IMR-90 (cell line): ENCODE results near the gene ANKLE1. TPM values are rescaled to one million over a fixed set of nuclear protein-coding genes. Genes with fewer than 3 reads are reported as not detected.

Experiments
- ATAC-seq: fragments of 200-7000 bp; cut with Tn5 transposase; 2 replicates; pipeline ENCODE4 v1.9.1; 2020; ENCODE audit warnings: low read depth, mild to moderate bottlenecking, moderate library complexity
- BruUV-seq: library from RNA; stranded (reverse); fragments of 400-500 nt; replicated peaks from 2 replicates; lab custom pipeline; 2021; lab: Mats Ljungman, UMichigan
- CTCF ChIA-PET: fragments of 300-600 bp; formaldehyde crosslinking; extraction: SDS; loops from one replicate; lab custom pipeline; 2021; ENCODE audit warnings: antibody characterized with exemption; lab: Yijun Ruan, JAX
- POLR2A ChIA-PET: fragments of 300-600 bp; sonication (Branson Sonifier 250); formaldehyde crosslinking; loops from one replicate; lab custom pipeline; 2022; ENCODE audit warnings: antibody characterized with exemption; ENCODE audit not compliant: unreplicated experiment; lab: Charles Lee
- DNase-seq: peaks from one replicate; pipeline ENCODE4 v3.0.0; 2013
- H2AFZ ChIP-seq: replicated peaks from 2 replicates; pipeline ENCODE3; 2013; ENCODE audit warnings: low read length, mild to moderate bottlenecking; ENCODE audit not compliant: poor library complexity
- H2AK5ac ChIP-seq: 2 replicates; pipeline ENCODE4 v1.6.1; 2013; ENCODE audit warnings: low read depth, low read length, inconsistent platforms
- H2AK9ac ChIP-seq: replicated peaks from 2 replicates; pipeline ENCODE3; 2013; ENCODE audit warnings: mild to moderate bottlenecking, low read depth, low read length, moderate library complexity; ENCODE audit not compliant: poor library complexity
- H2BK120ac ChIP-seq: 2 replicates; pipeline ENCODE4 v1.6.1; 2013; ENCODE audit warnings: low read depth, low read length, inconsistent platforms
- H2BK15ac ChIP-seq: 3 replicates; pipeline ENCODE4 v1.6.1; 2013; ENCODE audit warnings: low read depth, low read length, inconsistent platforms
- H2BK20ac ChIP-seq: 2 replicates; pipeline ENCODE4 v1.6.1; 2013; ENCODE audit warnings: low read depth, mild to moderate bottlenecking, inconsistent platforms, low read length, moderate library complexity
- H2BK5ac ChIP-seq: 2 replicates; pipeline ENCODE4 v1.6.1; 2013; ENCODE audit warnings: mild to moderate bottlenecking, low read depth, low read length, inconsistent platforms; ENCODE audit not compliant: poor library complexity, severe bottlenecking
- H3K14ac ChIP-seq: replicated peaks from 2 replicates; pipeline ENCODE4 v1.6.1; 2013; ENCODE audit warnings: low read depth, low read length, inconsistent platforms
- H3K18ac ChIP-seq: 2 replicates; pipeline ENCODE4 v1.6.1; 2013; ENCODE audit warnings: low read depth, low read length, control low read depth
- H3K23ac ChIP-seq: 2 replicates; pipeline ENCODE4 v1.6.1; 2013; ENCODE audit warnings: low read depth, low read length, inconsistent platforms
- H3K27ac ChIP-seq: 2 replicates; pipeline ENCODE4 v1.5.1; 2013; ENCODE audit warnings: mild to moderate bottlenecking, control low read depth, low read length; ENCODE audit not compliant: insufficient read depth
- H3K27me3 ChIP-seq: 2 replicates; pipeline ENCODE4 v1.6.1; 2013; ENCODE audit warnings: low read length; ENCODE audit not compliant: control insufficient read depth, insufficient read depth
- H3K36me3 ChIP-seq: 2 replicates; pipeline ENCODE4 v1.6.1; 2013; ENCODE audit warnings: low read length, mixed read lengths; ENCODE audit not compliant: control insufficient read depth, insufficient read depth
- H3K4ac ChIP-seq: 2 replicates; pipeline ENCODE4 v1.6.1; 2013; ENCODE audit warnings: low read depth, low read length, inconsistent platforms
- H3K4me1 ChIP-seq: 2 replicates; pipeline ENCODE4 v1.6.1; 2013; ENCODE audit warnings: low read length, mixed read lengths; ENCODE audit not compliant: control insufficient read depth, insufficient read depth
- H3K4me2 ChIP-seq: 2 replicates; pipeline ENCODE4 v1.6.1; 2013; ENCODE audit warnings: low read depth, mild to moderate bottlenecking, control low read depth, low read length, moderate library complexity
- H3K4me3 ChIP-seq: 2 replicates; pipeline ENCODE4 v1.5.1; 2013; ENCODE audit warnings: low read depth, mild to moderate bottlenecking, control low read depth, low read length, moderate library complexity; ENCODE audit not compliant: insufficient read depth
- H3K56ac ChIP-seq: 2 replicates; pipeline ENCODE4 v1.6.1; 2013; ENCODE audit warnings: low read length, inconsistent platforms; ENCODE audit not compliant: insufficient read depth; ENCODE audit errors: extremely low read depth
- H3K79me1 ChIP-seq, 2 experiments: 2 replicates each; pipeline ENCODE4 v1.6.1; 2013; ENCODE audit warnings: low read length in 2 of 2, inconsistent platforms in 1 of 2, low read depth in 1 of 2
- H3K9ac ChIP-seq: 2 replicates; pipeline ENCODE4 v1.6.1; 2013; ENCODE audit warnings: low read depth, low read length, control low read depth
- H3K9me1 ChIP-seq: 2 replicates; pipeline ENCODE4 v1.6.1; 2013; ENCODE audit warnings: low read length, inconsistent platforms; ENCODE audit not compliant: insufficient read depth
- H3K9me3 ChIP-seq: 2 replicates; pipeline ENCODE4 v1.6.1; 2013; ENCODE audit warnings: low read length; ENCODE audit not compliant: control insufficient read depth, insufficient read depth
- H4K20me1 ChIP-seq: 2 replicates; pipeline ENCODE4 v1.6.1; 2013; ENCODE audit warnings: low read length, inconsistent platforms; ENCODE audit not compliant: insufficient read depth
- H4K5ac ChIP-seq: 2 replicates; pipeline ENCODE4 v1.6.1; 2013; ENCODE audit warnings: mild to moderate bottlenecking, low read depth, low read length, control low read depth
- H4K8ac ChIP-seq, 2 experiments: 2 replicates each; pipeline ENCODE4 v1.6.1; 2013; ENCODE audit warnings: low read depth in 2 of 2, low read length in 2 of 2, control low read depth in 1 of 2, inconsistent platforms in 1 of 2
- H4K91ac ChIP-seq: 2 replicates; pipeline ENCODE4 v1.6.1; 2013; ENCODE audit warnings: low read depth, low read length, inconsistent platforms; ENCODE audit not compliant: insufficient read depth
- CEBPB ChIP-seq: IDR thresholded peaks from 2 replicates; pipeline ENCODE4 v1.6.1; 2012; ENCODE audit warnings: low read depth, low read length, improper control_type of control experiment
- CHD1 ChIP-seq: IDR thresholded peaks from 2 replicates; pipeline ENCODE4 v1.6.1; 2012; ENCODE audit warnings: low read depth, low read length, improper control_type of control experiment
- FOS ChIP-seq: fragments of 150-350 bp; IDR thresholded peaks from 2 replicates; pipeline ENCODE4 v1.6.1; 2016; ENCODE audit warnings: low read depth, low read length
- MAZ ChIP-seq: IDR thresholded peaks from 2 replicates; pipeline ENCODE4 v1.6.1; 2012; ENCODE audit warnings: low read depth, mild to moderate bottlenecking, low read length, improper control_type of control experiment, moderate library complexity, borderline replicate concordance
- MXI1 ChIP-seq: IDR thresholded peaks from 2 replicates; pipeline ENCODE4 v1.6.1; 2012; ENCODE audit warnings: low read depth, mild to moderate bottlenecking, low read length, moderate library complexity, borderline replicate concordance
- NFE2L2 ChIP-seq: fragments of 150-350 bp; IDR thresholded peaks from 2 replicates; pipeline ENCODE4 v1.6.1; 2016; ENCODE audit warnings: low read depth, mild to moderate bottlenecking, low read length
- RCOR1 ChIP-seq: IDR thresholded peaks from 2 replicates; pipeline ENCODE4 v1.6.1; 2012; ENCODE audit warnings: mild to moderate bottlenecking, low read length, improper control_type of control experiment; ENCODE audit not compliant: insufficient replicate concordance
- RFX5 ChIP-seq: IDR thresholded peaks from 2 replicates; pipeline ENCODE4 v1.8.0; 2012; ENCODE audit warnings: low read depth, mild to moderate bottlenecking, low read length, moderate library complexity
- SMC3 ChIP-seq: fragments of 150-350 bp; IDR thresholded peaks from 2 replicates; pipeline ENCODE4 v1.6.1; 2016; ENCODE audit warnings: low read depth, mild to moderate bottlenecking, antibody characterized with exemption, low read length, moderate library complexity
- WGBS, 2 experiments: methylation state at CpG; one replicate each; pipeline versions ENCODE4 v1.1.5 to v1.1.7; 2013; ENCODE audit warnings: missing lambda C conversion rate in 2 of 2; ENCODE audit not compliant: insufficient read length in 1 of 2; ENCODE audit errors: extremely low coverage in 2 of 2; 5-methylcytosine and 5-hydroxymethylcytosine counted together
- dilution Hi-C: fragments of 300-500 bp; cut with HindIII; formaldehyde crosslinking; loops from one replicate; pipeline ENCODE4 v1.14.3; 2018; ENCODE audit warnings: low sequenced_read_pairs; ENCODE audit not compliant: unreplicated experiment
- in situ Hi-C: fragments of 300-500 bp; cut with MboI; formaldehyde crosslinking; loops from 3 replicates; pipeline ENCODE4 v1.14.3; 2019; ENCODE audit warnings: low sequenced_read_pairs, inconsistent platforms, mixed read lengths
- intact Hi-C: fragments of 100-400 bp; cut with micrococcal nuclease; formaldehyde crosslinking; loops from 2 replicates; pipeline ENCODE4 v1.10.0; 2022
- polyA plus RNA-seq, 3 experiments: library from polyadenylated mRNA; depleted of rRNA; stranded (reverse); fragments of >200 nt; gene quantifications; 2 replicates each; pipeline ENCODE4 v1.2.3, GENCODE V29; 2012; ENCODE audit warnings: low replicate concordance in 1 of 3
- total RNA-seq: library from RNA; depleted of rRNA; stranded (reverse); fragments of >200 nt; gene quantifications from 2 replicates; pipeline ENCODE4 v1.2.3, GENCODE V29; 2012
- TF ChIP-seq, protein P1 (sequence below): conservative IDR thresholded peaks from 2 replicates; pipeline ENCODE4 v1.5.1; 2012; ENCODE audit warnings: mild to moderate bottlenecking, low read depth, low read length, improper control_type of control experiment
- TF ChIP-seq, protein P2 (sequence below): fragments of 150-350 bp; IDR thresholded peaks from 2 replicates; pipeline ENCODE4 v1.6.1; 2016; ENCODE audit warnings: low read depth, mild to moderate bottlenecking, low read length, moderate library complexity, borderline replicate concordance
- TF ChIP-seq, protein P3 (sequence below): fragments of 150-350 bp; IDR thresholded peaks from 2 replicates; pipeline ENCODE4 v1.6.1; 2017; ENCODE audit warnings: mild to moderate bottlenecking, antibody characterized with exemption, low read length, low read depth

The ANKLE1 gene
- total and polyA plus RNA-seq, 2 of the 4 experiments (the other 2 are of a cell fraction): under 0.01 to 0.87 TPM

DNA sequence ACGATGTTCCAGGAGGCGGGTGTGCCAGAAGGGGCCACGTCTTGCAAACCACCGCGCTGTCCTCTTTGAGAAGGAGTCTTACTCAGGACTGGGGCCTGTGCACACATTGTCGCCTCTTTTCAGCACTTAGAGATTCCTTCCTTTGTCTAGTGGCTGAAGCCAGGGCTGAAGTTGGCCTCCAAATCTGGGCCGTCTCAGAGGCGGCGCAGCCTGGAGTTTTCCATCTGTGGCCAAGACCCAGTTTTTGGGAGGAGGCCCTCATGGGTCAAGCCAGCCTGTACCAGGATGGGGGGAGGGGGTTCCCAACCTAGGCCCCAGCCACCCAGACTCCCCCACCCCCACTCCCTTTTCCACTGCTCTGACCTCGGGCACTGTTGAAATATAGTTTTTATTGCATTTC is 41.2 kb downstream of the ANKLE1 start (continued):
- TF ChIP-seq MXI1: no peak
- no peak for TF ChIP-seq RCOR1
- no peak for TF ChIP-seq RFX5
- TF ChIP-seq NFE2L2: no peak

DNA sequence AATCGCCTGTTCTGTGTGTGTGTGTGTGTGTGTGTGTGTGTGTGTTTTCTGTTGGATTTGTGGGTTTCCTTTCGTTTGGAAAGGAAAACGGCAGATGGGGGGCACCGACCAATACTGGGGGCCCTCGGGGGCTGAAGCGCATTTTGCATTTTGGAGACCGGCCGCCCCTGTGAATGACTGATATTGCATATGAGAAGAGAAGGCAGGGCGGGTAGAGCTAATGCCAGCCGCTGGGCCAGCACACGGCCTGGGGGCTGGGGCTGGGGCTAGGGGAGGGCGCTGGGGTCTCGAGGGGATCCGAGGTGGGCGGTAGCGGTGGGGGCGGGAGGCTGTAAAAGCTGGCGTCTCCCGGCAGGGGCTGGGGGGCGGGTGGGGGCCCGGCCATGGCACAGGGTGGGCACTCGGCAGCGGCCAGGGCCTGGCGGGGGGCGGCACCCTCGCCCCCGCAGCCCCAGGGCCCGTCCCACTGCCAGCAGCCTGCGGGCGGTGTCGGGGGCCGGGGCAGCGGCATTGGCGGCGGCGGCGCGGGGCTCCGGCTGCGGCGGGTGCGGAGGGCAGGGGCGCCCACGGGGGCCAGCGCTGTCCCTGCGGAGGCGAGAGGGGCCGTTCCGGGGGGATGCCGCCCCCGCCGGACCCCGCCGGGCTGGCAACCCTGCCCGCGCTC is 41.7 kb downstream of the ANKLE1 start:
- Histone ChIP-seq H2BK20ac (no peak overlapping the region), H3K9me1 (no peaks in the 10 kb centered on the region), H4K20me1 (peaks cover 8% of the 10 kb centered on the region; the same call in 1 of the 2 replicates), H2AFZ (no peak overlapping the region), H3K36me3 (peaks cover 44% of the 10 kb centered on the region), H3K4me1 (no peaks in the 10 kb centered on the region), H3K27ac (no peak overlapping the region), H3K9me3 (no peaks in the 10 kb centered on the region), H3K4ac (no peak overlapping the region), H3K56ac (no peak overlapping the region), H4K5ac (no peak overlapping the region), H2BK15ac (no peak overlapping the region), H2AK9ac (no peak overlapping the region), H3K79me1 (peaks cover 0 to 5% of the 10 kb centered on the region in 2 experiments; a peak in 1 of 4 replicates), H2BK5ac (no peak overlapping the region), H4K8ac (no peak overlapping the region), H3K4me2 (no peak overlapping the region), H3K4me3 (no peak overlapping the region), H3K27me3 (no peaks in the 10 kb centered on the region), H2BK120ac (no peak overlapping the region), H3K18ac (no peak overlapping the region), H2AK5ac (no peak overlapping the region), H3K14ac (no peak overlapping the region), H3K23ac (no peak overlapping the region), H3K9ac (no peak overlapping the region), H4K91ac (no peak overlapping the region)
- intact Hi-C loops: no loop called here
- TF ChIP-seq FOS: no peak
- TF ChIP-seq CHD1: no peak
- TF ChIP-seq, protein P1, sequence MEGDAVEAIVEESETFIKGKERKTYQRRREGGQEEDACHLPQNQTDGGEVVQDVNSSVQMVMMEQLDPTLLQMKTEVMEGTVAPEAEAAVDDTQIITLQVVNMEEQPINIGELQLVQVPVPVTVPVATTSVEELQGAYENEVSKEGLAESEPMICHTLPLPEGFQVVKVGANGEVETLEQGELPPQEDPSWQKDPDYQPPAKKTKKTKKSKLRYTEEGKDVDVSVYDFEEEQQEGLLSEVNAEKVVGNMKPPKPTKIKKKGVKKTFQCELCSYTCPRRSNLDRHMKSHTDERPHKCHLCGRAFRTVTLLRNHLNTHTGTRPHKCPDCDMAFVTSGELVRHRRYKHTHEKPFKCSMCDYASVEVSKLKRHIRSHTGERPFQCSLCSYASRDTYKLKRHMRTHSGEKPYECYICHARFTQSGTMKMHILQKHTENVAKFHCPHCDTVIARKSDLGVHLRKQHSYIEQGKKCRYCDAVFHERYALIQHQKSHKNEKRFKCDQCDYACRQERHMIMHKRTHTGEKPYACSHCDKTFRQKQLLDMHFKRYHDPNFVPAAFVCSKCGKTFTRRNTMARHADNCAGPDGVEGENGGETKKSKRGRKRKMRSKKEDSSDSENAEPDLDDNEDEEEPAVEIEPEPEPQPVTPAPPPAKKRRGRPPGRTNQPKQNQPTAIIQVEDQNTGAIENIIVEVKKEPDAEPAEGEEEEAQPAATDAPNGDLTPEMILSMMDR: no peak
- TF ChIP-seq RCOR1: no peak
- TF ChIP-seq, protein P2, sequence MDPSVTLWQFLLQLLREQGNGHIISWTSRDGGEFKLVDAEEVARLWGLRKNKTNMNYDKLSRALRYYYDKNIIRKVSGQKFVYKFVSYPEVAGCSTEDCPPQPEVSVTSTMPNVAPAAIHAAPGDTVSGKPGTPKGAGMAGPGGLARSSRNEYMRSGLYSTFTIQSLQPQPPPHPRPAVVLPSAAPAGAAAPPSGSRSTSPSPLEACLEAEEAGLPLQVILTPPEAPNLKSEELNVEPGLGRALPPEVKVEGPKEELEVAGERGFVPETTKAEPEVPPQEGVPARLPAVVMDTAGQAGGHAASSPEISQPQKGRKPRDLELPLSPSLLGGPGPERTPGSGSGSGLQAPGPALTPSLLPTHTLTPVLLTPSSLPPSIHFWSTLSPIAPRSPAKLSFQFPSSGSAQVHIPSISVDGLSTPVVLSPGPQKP: no peak
- no peak for TF ChIP-seq SMC3
- no peak for TF ChIP-seq CEBPB
- no peak for TF ChIP-seq MXI1
- no peak for TF ChIP-seq MAZ
- TF ChIP-seq, protein P3, sequence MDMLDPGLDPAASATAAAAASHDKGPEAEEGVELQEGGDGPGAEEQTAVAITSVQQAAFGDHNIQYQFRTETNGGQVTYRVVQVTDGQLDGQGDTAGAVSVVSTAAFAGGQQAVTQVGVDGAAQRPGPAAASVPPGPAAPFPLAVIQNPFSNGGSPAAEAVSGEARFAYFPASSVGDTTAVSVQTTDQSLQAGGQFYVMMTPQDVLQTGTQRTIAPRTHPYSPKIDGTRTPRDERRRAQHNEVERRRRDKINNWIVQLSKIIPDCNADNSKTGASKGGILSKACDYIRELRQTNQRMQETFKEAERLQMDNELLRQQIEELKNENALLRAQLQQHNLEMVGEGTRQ: no peak
- no peak for TF ChIP-seq RFX5
- ChIA-PET CTCF (no interaction called here), POLR2A (no interaction called here)
- no peak for ATAC-seq
- dilution Hi-C loops: no loop called here
- 32% methylated on average over 11 of the region's 56 CpGs; no CpG with 5 or more reads in 1 of the 2 experiments for WGBS, 2 experiments
- no peak for DNase-seq
- in situ Hi-C loops: no loop called here
- BruUV-seq: no TSS peak
